Muscle of back (tissue), 11 donors: ENCODE measurements around the gene LPIN3. TPM values are rescaled to one million over a fixed set of nuclear protein-coding genes. Genes with fewer than 3 reads are reported as not detected.

Source experiments
- DNase-seq, 3 donors: peaks; one replicate each; pipeline versions ENCODE4 v3.0.0 to v3.0.0-alpha.2; 2013
- polyA plus RNA-seq, 10 donors: library from polyadenylated mRNA; unstranded; fragments of 120-200 nt; gene quantifications; one replicate each; pipeline ENCODE4 v1.2.1, GENCODE V29; 2013; ENCODE audit not compliant: insufficient read length in 10 of 10

The LPIN3 gene
- polyA plus RNA-seq, 10 donors, result 2.6 to 6.5 (median 3.4) TPM

- no peak for DNase-seq
Measured at GRCh38 chr20:41391587-41392001, 51.0 kb downstream of the LPIN3 start.

- DNase-seq, result no peak
Measured at GRCh38 chr20:41392295-41392694, 51.7 kb downstream of the LPIN3 start.

DNA sequence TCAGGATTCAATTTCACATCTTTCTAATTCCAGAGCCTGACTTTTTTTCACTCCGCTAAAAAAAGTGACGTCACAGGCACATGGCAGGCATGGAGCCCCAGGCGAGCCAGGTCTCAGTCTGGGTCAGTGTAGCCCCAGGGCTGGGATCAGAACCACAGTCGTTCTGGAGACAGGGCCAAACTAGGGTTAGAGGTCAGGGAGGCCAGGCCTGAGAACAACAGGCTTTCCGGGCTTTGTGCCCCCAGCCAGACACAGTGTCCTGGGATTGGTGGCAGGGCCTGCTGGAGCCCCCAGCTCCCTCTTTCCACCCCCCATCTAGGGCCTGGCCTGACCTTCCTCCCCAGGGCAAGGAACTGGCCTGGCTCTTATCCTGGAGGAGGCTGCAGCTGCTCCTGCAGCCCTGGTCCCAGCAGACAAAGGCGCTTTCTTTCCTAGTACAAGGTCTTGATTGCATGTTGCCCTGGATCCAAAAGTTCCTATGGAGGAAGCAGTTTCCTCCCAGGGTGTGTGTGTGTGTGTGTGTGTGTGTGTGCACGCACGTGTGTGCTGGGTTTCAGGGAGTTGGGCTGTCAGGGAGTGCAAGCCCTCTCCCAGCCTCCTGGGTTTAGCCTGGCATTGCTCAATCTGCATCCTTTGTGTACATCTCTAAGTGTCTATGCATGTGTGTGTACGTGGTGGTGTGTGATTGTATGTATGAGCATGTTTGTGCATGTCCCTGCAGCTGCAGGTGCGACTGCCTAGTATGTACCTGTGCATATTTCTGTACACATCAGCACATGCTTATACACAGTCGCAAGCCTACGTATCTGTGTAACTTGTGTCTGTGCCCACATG is 52.5 kb downstream of the LPIN3 start:
- peak in 2 of 3 donors; percentile 75 to 93 for DNase-seq

- no peak for DNase-seq
Measured at GRCh38 chr20:41393705-41394066, 53.1 kb downstream of the LPIN3 start.

DNA sequence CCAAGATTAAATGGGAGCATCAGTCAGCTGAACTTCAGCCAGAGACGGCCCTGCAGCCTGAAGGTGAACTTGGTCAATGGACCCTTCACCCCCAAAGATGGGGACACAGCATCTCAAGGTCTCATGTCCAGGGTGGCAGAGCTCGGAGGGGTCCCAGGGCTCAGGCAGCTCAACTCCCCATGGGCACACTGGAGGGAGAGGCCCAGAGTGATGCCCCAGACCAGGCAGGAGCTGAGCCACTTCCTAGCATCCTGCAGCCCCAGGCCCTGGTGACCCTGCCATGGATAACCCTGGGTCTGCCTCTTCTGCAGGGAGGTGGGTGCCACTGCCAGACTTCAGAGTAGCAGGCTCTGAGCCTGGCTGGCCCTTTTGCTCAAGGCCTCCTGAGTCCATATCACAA is 53.5 kb downstream of the LPIN3 start:
- DNase-seq, result peak in 1 of 3 donors; percentile 29

DNA sequence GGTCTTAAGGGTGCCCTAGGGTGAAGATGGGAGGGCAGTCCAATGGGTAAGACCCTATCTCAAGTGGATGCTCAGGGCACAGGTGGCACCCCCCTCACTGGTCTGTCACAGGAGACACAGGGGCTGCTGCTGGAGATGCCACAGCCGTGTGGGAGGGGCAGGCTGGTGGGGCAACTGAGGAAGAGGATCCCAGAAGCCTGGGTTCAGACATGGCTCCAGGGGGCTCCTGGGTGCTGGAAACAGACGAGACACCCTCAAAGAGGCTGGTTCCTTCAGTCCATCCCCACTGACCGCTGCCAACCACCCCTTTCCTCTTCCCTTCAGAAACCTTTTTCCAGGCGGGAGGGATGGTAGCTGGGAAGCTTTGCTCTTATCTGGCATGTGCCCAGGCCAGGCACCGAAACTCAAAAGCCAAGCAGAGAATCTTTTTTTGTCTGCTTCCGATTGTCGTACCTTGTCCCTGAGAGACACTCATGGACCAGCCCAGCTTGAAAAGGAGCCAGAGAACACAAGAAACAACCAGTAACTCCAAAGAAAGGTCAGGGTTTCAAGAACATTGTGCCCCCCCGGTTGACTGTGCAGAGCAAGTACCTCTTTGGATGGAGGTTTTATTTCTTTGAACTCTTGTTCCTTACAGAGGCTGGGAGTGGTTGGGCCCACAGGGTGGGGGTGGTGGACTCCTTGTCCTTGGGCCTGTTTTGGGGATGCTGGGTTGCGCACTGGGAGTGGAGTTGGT is 54.5 kb downstream of the LPIN3 start:
- peak in 1 of 3 donors; percentile 54 for DNase-seq

- peak in 2 of 3 donors; percentile 80 to 88 for DNase-seq
Measured at GRCh38 chr20:41395667-41396664, 55.3 kb downstream of the LPIN3 start.

GRCh38 chr20:41398408-41398807 is 57.8 kb downstream of the LPIN3 start:
- peak in 2 of 3 donors; percentile 55 to 85 for DNase-seq

- DNase-seq, result no peak
Measured at GRCh38 chr20:41403604-41404003, 63.0 kb downstream of the LPIN3 start.

DNA sequence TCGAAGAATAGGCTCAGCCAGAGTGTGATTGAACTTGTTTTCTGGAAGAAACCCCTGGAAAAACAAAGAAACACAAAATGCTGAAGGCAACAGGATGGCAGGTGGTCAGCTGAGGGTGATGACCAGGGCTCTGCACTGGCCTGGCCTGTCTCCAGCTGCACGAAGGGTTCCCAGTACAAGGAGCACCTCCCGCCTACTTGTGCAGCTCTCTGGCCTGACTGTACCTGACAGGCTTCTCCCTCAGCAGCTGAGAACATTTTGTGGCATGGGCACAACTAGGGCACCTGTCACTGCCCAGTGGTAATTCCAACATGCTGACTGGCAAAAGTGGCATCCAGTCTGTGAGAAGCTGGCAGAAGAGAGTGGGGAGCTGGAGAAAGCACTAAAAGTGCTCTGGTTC is 64.8 kb downstream of the LPIN3 start:
- DNase-seq, result no peak

GRCh38 chr20:41406353-41406752 is 65.7 kb downstream of the LPIN3 start:
- DNase-seq, result peak in 1 of 3 donors; percentile 36

GRCh38 chr20:41406896-41407444 is 66.3 kb downstream of the LPIN3 start:
- DNase-seq, result no peak

- no peak for DNase-seq
Measured at GRCh38 chr20:41407607-41408006, 67.0 kb downstream of the LPIN3 start.

GRCh38 chr20:41408156-41408794 is 67.7 kb downstream of the LPIN3 start:
- no peak for DNase-seq

DNA sequence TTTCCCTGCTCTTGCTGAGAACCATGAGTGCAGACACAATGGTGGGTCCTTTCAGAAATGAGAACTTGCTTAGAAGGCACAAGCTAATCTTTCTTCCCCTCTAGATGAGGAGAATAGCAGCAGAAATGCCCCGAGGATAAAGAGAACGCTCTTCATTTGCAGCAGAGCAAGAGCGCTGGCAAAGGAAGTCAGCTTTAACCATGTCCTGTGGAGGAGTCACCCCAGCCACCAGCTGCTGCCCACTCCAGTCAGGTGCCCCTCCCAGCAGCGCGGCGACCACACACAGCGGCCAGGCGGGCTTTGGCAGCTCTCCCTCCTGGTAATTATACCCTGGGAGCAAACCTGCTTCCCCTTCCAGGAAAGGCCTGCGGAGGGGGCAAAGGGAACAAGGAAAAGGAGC is 68.4 kb downstream of the LPIN3 start:
- peak in 1 of 3 donors; percentile 56 for DNase-seq

Other genes starting within 250 kb of the LPIN3 start
- gene PLCG1, start 203.3 kb upstream of the LPIN3 start, polyA plus RNA-seq, result 100 to 1,000 TPM in 1 of 10 donors, 10 to 100 TPM in 9; 56.3 to 122 (median 87.0) TPM
- 10 to 100 TPM in 5 of 10 donors, 1 to 10 TPM in 5; 8.4 to 13.6 (median 10.1) TPM for gene ZHX3, start 23.1 kb upstream of the LPIN3 start, polyA plus RNA-seq
- 10 to 100 TPM; 22.0 to 49.8 (median 35.2) TPM for gene EMILIN3, start 26.0 kb downstream of the LPIN3 start, polyA plus RNA-seq